Measurements from ENCODE around the gene B4GAT1. TPM values are rescaled to one million over a fixed set of nuclear protein-coding genes. Genes with fewer than 3 reads are reported as not detected.
A peak's percentile ranks its signal among the peaks of the same experiment; 100 is the strongest.

The B4GAT1 gene
- total and polyA plus RNA-seq, 7 donors = 4.2 to 43.5 (median 41.4) TPM

DNA sequence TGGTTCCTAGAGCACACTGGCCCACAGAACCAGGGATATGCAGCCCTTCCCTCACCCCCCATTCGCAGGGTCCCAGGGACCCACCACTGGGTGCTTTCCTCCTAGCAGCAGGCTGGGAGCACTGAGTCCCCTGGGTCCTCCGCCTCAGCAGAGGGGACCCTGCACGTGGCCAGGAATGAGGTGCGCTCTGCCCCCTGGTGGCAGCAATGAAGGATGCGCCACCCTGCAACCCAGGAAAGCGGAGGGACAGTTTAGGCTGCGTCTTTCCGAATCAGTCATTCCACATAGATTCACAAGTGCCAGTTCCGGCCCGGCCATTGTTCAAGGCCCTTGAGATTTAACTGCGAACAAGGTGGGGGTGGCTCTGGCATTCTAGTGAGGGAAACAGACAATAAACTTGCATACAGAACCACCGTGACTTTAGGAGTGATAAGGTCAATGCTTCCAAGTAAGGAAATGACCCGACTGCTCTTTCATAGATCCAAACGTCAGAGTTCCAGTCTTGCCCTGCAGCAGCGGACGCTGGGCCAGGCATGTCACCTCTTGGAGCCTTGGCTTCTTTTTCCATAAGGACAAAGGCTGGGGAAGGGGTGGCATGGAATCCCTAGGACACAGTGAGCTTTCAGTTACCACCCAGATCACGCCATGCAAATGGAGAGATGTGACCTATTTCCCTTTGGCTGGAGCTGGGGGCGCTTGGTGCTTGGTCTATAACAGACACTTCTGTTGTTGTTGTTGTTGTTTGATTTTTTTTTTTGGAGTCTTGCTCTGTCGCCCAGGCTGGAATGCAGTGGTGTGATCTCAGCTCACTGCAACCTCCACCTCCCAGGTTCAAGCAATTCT is 18.9 kb downstream of the B4GAT1 start:
- H3K36me3 ChIP-seq = peaks cover 0 to 11% (median 0%) of the 10 kb centered on the region in 4 donors
- peak; percentile 88 for DNase-seq
- H3K27ac ChIP-seq = peak overlapping the region; percentile 1 to 81 (median 54)
- intact Hi-C loops (cut with DNase I) = loop anchor here (1.0 to 5.0 kb wide), 2 partner anchors 16 to 59 kb away; no protein-coding TSS in a partner anchor
- H3K4me1 ChIP-seq = peaks cover 0 to 34% (median 31%) of the 10 kb centered on the region in 4 donors
- no peaks in the 10 kb centered on the region for H3K9me3 ChIP-seq
- H3K27me3 ChIP-seq = no peaks in the 10 kb centered on the region
- WGBS, 2 donors = 9 to 13% methylated on average over 19 of the region's 19 CpGs
- TF ChIP-seq, protein P1, sequence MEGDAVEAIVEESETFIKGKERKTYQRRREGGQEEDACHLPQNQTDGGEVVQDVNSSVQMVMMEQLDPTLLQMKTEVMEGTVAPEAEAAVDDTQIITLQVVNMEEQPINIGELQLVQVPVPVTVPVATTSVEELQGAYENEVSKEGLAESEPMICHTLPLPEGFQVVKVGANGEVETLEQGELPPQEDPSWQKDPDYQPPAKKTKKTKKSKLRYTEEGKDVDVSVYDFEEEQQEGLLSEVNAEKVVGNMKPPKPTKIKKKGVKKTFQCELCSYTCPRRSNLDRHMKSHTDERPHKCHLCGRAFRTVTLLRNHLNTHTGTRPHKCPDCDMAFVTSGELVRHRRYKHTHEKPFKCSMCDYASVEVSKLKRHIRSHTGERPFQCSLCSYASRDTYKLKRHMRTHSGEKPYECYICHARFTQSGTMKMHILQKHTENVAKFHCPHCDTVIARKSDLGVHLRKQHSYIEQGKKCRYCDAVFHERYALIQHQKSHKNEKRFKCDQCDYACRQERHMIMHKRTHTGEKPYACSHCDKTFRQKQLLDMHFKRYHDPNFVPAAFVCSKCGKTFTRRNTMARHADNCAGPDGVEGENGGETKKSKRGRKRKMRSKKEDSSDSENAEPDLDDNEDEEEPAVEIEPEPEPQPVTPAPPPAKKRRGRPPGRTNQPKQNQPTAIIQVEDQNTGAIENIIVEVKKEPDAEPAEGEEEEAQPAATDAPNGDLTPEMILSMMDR (IDR thresholded peaks at IDR 0.05) = peak; percentile 95 to 99 (median 98)
- TF ChIP-seq POLR2A (IDR thresholded peaks at IDR 0.05) = no peak
- peak in 1 of 4 donors; percentile 29 for TF ChIP-seq POLR2AphosphoS5 (IDR thresholded peaks at IDR 0.05)
- no peak for TF ChIP-seq EP300 (IDR thresholded peaks at IDR 0.05)
- no peak overlapping the region for H3K4me3 ChIP-seq

- intact Hi-C loops (cut with DNase I) = loop anchor here (1.0 to 5.0 kb wide), 2 partner anchors 16 to 59 kb away; no protein-coding TSS in a partner anchor
- Histone ChIP-seq H3K4me3 (no peak overlapping the region), H3K36me3 (peaks cover 0 to 6% (median 0%) of the 10 kb centered on the region in 4 donors), H3K27me3 (no peaks in the 10 kb centered on the region), H3K27ac (peak overlapping the region; percentile 1 to 81 (median 54)), H3K4me1 (peaks cover 0 to 34% (median 31%) of the 10 kb centered on the region in 4 donors), H3K9me3 (no peaks in the 10 kb centered on the region)
- TF ChIP-seq POLR2AphosphoS5 (IDR thresholded peaks at IDR 0.05) (no peak), EP300 (IDR thresholded peaks at IDR 0.05) (no peak), POLR2A (IDR thresholded peaks at IDR 0.05) (no peak)
- TF ChIP-seq, protein P1 (IDR thresholded peaks at IDR 0.05) = no peak
- no peak for DNase-seq
- WGBS, 2 donors = 21 to 52% methylated on average over 3 of the region's 3 CpGs
Observed at GRCh38 chr11:66328031-66328301, 19.5 kb downstream of the B4GAT1 start.

- H3K4me1 ChIP-seq = peaks cover 0 to 34% (median 31%) of the 10 kb centered on the region in 4 donors
- WGBS, 2 donors = 83 to 85% methylated on average over 10 of the region's 10 CpGs
- H3K27me3 ChIP-seq = no peaks in the 10 kb centered on the region
- intact Hi-C loops (cut with DNase I) = loop anchor here (1.0 to 5.0 kb wide), 2 partner anchors 15 to 60 kb away; no protein-coding TSS in a partner anchor
- TF ChIP-seq POLR2AphosphoS5 (IDR thresholded peaks at IDR 0.05) = no peak
- TF ChIP-seq EP300 (IDR thresholded peaks at IDR 0.05) = no peak
- no peak for TF ChIP-seq POLR2A (IDR thresholded peaks at IDR 0.05)
- TF ChIP-seq, protein P1 (IDR thresholded peaks at IDR 0.05) = no peak
- H3K9me3 ChIP-seq = no peaks in the 10 kb centered on the region
- H3K4me3 ChIP-seq = no peak overlapping the region
- peaks cover 0 to under 1% (median 0%) of the 10 kb centered on the region in 4 donors for H3K36me3 ChIP-seq
- DNase-seq = no peak
- H3K27ac ChIP-seq = peak overlapping the region; percentile 63 to 81 (median 72)
Observed at GRCh38 chr11:66327171-66328030, 20.0 kb downstream of the B4GAT1 start.

DNA sequence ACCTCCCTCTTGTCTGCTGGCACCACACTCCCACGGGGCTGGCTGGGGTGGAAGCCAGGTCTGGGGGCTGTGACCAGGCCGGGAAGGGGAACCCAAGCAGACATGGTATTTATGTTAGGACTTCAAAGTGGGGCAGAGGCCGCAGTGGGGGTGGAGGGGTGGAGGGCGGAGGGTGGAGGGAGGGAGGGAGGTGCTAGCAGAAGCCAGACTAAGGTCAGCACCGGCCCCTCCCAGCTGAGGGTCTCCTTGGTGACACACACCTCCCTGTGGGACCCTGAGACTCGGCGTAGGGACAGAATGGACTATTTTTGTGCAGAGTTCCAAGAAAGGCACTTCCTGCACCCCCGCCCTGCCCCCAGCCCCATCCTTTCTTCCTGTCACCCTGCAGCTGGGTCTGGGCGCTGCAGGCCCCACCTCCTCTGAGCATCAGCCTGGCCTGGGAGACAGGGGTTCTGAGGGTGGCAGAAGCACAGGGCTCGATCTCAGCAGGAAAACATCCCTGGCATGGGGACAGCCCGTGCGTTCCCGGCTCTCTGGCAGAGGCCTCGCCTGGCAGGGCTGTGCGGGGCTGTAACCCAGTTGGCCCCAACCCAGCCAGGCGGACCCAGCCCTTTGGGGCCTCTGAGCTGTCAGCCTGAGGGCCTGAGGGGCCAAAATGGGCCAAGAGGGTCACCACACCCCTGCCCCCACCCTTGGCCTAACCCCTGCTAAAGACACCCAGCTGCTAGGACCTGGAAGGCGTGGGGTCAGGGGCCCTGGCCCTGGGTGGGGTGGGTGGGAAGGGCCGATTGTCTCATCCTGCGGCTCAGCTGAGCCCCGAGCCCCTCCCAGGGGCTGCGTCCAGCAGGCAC is 20.9 kb downstream of the B4GAT1 start:
- no peak overlapping the region for H3K4me3 ChIP-seq
- no peaks in the 10 kb centered on the region for H3K9me3 ChIP-seq
- H3K27me3 ChIP-seq = no peaks in the 10 kb centered on the region
- WGBS, 2 donors = 41 to 55% methylated on average over 21 of the region's 21 CpGs
- intact Hi-C loops (cut with DNase I) = loop anchor here (5.0 kb wide), 1 partner anchor 61 kb away; no protein-coding TSS in a partner anchor
- peak overlapping the region; percentile 63 to 81 (median 72) for H3K27ac ChIP-seq
- H3K36me3 ChIP-seq = no peaks in the 10 kb centered on the region
- peaks cover 0 to 34% (median 31%) of the 10 kb centered on the region in 4 donors for H3K4me1 ChIP-seq
- DNase-seq = peak; percentile 82
- TF ChIP-seq, protein P1 (IDR thresholded peaks at IDR 0.05) = no peak
- TF ChIP-seq POLR2AphosphoS5 (IDR thresholded peaks at IDR 0.05) (peak in 1 of 4 donors; percentile 19), EP300 (IDR thresholded peaks at IDR 0.05) (no peak), POLR2A (IDR thresholded peaks at IDR 0.05) (no peak)
